Measurements from ENCODE around the gene DMRTB1.
A peak's percentile ranks its signal among the peaks of the same experiment; 100 is the strongest.
"Not testable (repeated sequence)": the region's sequence is repeated elsewhere in the genome, so short reads cannot be mapped to it uniquely, and the experiment has no call there.

Gene DMRTB1

GRCh38 chr1:53459321-53460175 is at the start of gene DMRTB1:
Gene DMRTB1 (plus strand): TSS chr1:53459399. CDS start chr1:53459454, 55 bp downstream.
- peak; percentile 46 for DNase-seq

GRCh38 chr1:53409695-53410094 is 49.5 kb upstream of the DMRTB1 start:
- no peak for DNase-seq

GRCh38 chr1:53410100-53410541 is 49.1 kb upstream of the DMRTB1 start:
- DNase-seq = peak; percentile 73

GRCh38 chr1:53410701-53411100 is 48.5 kb upstream of the DMRTB1 start:
- no peak for DNase-seq

GRCh38 chr1:53411541-53412152 is 47.6 kb upstream of the DMRTB1 start:
- DNase-seq = no peak

- DNase-seq = no peak
Observed at GRCh38 chr1:53412285-53413174, 46.7 kb upstream of the DMRTB1 start.

- DNase-seq = peak; percentile 85
Observed at GRCh38 chr1:53413175-53414001, 45.8 kb upstream of the DMRTB1 start.

- DNase-seq = no peak
Observed at GRCh38 chr1:53414632-53415031, 44.6 kb upstream of the DMRTB1 start.

- DNase-seq = no peak
Observed at GRCh38 chr1:53415432-53415831, 43.8 kb upstream of the DMRTB1 start.

- no peak for DNase-seq
Observed at GRCh38 chr1:53416269-53416813, 42.9 kb upstream of the DMRTB1 start.

GRCh38 chr1:53417074-53417511 is 42.1 kb upstream of the DMRTB1 start:
- DNase-seq = no peak

GRCh38 chr1:53419034-53419433 is 40.2 kb upstream of the DMRTB1 start:
- DNase-seq = no peak

- DNase-seq = no peak
Observed at GRCh38 chr1:53420341-53420740, 38.9 kb upstream of the DMRTB1 start.

- DNase-seq = no peak
Observed at GRCh38 chr1:53421208-53421607, 38.0 kb upstream of the DMRTB1 start.

GRCh38 chr1:53430261-53430660 is 28.9 kb upstream of the DMRTB1 start:
- no peak for DNase-seq

- DNase-seq = no peak
Observed at GRCh38 chr1:53430779-53431178, 28.4 kb upstream of the DMRTB1 start.

- DNase-seq = no peak
Observed at GRCh38 chr1:53431244-53431643, 28.0 kb upstream of the DMRTB1 start.

- DNase-seq = no peak
Observed at GRCh38 chr1:53431805-53432565, 27.2 kb upstream of the DMRTB1 start.

- DNase-seq = no peak
Observed at GRCh38 chr1:53432611-53433010, 26.6 kb upstream of the DMRTB1 start.

GRCh38 chr1:53434405-53435007 is 24.7 kb upstream of the DMRTB1 start:
- DNase-seq = not testable (repeated sequence)

- DNase-seq = no peak
Observed at GRCh38 chr1:53435151-53435550, 24.0 kb upstream of the DMRTB1 start.
